GM19372 (cell line): ENCODE measurements around the gene TAPBP.

Experiments used
- ATAC-seq: cut with Tn5 transposase; IDR thresholded peaks from one replicate; pipeline ENCODE4 v1.9.1; 2021; ENCODE audit warnings: mild to moderate bottlenecking, low read depth, moderate library complexity; ENCODE audit not compliant: unreplicated experiment

TAPBP gene

DNA sequence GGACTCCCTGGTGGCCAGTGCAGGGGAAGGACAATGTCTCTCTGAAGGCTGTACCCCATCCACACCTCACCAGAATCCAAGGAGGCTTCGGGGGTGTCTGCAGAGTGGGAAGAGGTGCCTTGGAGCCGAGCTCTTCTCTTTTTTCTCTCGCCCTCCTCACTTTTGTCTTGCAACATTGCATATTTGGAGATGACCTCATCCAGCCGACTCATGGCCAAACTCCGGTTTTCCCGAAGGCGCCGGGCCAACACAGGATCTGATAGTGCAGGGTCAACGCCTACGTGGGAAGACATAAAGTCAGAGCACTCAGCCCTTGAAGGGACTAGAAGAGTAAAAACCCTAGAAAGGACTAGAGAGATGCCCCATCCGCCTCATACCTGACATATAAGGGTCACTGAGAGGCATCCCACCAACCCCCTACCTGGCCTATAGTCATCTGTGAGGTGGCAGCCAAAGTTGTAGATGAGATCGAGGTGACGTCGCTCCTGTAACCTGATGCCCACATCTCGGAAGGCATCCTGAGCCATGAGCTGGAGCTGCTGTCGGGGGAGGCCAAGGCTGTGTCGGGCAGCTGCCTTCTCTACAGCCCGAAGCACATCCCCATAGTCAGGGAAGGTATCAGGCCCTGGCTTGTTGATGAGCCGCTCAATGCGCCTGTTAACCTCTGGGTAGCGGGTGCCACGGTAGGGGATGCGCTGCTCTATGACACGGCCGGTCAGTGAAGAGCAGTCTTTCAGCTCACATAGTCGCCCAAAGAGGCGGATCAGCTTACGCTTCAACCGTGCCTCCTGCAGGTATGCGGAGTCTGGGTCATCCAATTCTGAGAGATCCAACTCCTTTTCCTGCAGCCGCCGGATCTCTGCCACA lies 6.7 kb upstream of the TAPBP start:
- ATAC-seq, result no peak

GRCh38 chr6:33319939-33320314 lies 6.0 kb upstream of the TAPBP start:
- no peak for ATAC-seq

- no peak for ATAC-seq
Measured at GRCh38 chr6:33318426-33319073, 4.7 kb upstream of the TAPBP start.

DNA sequence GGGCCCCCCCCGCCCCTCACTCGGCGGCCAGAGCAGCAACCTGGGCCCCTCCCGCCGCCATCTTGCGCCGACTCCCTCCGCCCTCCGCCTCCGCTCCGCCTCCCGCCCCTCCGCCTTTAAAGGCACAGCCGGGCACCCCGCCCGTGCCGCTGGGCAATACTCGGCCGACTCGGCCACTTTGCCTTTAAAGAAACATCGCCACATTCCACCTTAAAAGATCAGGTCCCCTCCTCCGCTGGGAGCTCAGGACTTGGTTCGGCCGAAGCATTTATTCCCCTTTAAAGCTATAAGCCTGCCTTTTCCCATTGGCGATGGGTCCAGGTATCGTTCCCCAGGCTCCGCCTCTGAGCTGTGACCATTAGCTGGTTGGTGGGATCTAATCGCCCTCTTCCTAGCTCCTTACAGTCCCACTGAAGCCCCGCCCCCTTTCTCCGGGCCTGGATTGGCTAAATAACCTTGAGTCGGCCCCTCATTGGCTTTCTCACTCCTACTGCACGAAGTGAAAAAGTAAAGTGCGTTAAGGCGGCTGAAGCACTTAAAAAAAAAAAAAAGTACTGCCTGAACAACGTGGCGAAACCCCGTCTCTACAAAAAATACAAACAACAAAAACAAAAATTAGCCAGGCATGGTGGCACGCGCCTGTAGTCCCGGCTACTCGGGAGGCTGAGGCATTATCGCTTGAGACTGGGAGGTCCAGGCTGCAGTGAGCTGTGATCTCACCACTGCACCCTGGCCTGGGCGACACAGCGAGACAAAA lies 4.0 kb upstream of the TAPBP start, which contains the start of gene ZBTB22:
Gene ZBTB22, minus strand, starts transcription at position 76 of the 757 bp plus-strand sequence. CDS start 828 bp downstream, outside the sequence.
- ATAC-seq, result peak; percentile 50

DNA sequence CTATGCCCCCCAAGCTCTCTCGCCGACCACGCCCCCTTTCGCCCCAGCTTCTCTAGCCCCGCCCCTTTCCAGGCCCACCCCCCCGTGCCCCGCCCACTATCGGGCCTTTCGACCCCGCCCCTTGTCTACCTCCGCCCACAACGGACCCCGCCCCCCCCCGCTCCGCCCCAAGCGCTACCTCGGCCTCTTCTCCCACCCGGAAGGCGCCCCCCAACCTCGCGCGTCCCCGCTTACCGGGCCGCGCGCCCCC lies 3.5 kb upstream of the TAPBP start:
- no peak for ATAC-seq

DNA sequence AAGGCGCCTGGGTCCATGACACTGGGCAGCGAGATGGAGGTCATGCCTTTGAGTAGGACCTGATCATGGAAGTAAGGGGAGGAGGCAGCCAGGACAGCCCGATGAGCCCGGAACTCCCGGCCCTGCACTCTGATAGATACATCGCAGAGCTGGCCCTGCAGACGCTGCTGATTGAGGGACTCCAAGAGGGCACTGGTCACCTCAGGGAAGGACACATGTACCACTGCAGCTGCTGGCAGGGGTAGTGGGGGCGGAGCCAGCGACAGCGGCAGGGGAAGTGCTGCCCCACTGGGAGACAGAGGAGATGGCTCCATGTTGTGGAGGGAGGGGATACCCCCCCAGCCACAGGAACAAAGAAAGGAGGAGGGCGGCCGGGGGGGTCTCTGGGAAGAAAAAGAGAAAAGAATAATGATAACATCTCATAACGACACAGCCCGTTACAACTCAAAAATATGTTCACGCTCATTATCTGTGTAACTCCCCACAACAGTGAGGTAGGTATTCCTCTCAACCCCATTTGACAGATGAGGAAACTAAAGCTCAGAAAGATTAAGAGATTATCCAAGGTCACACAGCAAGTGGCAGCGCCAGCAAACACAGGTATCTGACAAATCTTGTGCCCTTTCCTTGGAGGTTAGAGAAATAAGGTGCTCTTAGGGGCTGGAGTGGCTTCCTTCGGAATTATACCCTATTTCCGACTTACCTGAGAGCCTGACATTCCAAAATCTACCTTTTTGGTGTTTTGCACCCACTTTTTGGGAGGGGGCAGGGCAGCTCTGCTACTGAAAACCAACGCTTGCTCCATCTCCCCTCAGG lies 2.9 kb upstream of the TAPBP start:
- ATAC-seq, result no peak

DNA sequence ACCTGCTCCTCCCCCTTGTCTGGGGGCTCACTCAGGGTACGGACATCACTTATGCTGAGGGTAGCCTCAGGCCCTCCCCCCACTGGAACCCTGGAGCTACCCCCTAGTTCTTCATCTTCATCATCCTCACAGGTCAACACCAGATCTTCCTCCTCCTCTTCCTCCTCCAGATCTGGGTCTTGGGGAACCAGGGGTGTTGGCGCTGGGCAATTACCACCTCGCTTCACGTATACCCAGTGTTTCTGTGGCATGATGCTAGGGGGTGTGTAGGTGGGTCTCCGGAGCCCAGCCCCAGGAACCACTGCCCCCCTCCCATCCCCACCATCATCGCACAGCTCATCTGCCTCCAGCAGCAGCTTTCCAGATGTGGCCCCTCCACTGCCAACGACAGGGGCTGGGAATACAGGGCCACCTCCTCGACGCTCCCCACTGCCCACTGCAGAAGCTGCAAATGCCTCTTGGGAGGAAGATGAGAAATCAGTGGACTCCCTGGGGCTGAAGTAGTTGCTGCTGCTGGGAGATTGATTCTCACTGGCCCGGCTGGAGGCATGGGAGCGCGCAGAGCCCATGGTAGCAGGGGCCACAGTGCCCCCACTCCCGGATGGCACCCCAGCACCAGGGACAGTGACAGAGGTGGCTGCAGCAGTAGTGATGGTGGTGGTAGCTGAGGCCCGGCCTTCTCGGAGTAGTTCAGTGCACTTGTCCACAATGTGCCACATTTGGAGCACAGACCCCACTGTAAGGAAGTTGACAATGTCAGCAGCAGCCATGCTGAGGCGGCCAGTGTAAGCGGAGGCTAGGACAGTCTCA lies 2.1 kb upstream of the TAPBP start:
- no peak for ATAC-seq

- ATAC-seq, result no peak
Measured at GRCh38 chr6:33314943-33315792, 1.3 kb upstream of the TAPBP start.

DNA sequence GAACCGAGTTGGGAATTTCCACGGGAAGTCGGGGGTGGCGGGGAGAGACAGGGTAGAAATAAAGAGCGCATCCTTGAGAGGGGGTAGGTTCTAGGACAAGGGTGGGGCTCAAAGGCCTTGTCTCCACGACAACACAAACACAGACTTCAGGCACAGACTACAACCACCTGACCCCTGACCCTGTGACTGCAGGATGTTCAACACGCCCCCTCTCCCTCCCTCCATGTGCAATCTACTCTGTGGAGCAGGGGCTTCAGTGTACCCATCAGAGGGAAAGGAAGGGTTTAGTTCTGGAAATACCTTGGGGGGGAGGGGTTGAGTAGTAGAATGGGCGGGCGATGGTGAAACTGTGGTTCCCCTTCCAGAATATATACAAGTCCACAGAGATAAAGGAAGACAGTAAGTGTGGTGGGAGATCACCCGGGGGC lies 651 bp upstream of the TAPBP start:
- ATAC-seq, result no peak

DNA sequence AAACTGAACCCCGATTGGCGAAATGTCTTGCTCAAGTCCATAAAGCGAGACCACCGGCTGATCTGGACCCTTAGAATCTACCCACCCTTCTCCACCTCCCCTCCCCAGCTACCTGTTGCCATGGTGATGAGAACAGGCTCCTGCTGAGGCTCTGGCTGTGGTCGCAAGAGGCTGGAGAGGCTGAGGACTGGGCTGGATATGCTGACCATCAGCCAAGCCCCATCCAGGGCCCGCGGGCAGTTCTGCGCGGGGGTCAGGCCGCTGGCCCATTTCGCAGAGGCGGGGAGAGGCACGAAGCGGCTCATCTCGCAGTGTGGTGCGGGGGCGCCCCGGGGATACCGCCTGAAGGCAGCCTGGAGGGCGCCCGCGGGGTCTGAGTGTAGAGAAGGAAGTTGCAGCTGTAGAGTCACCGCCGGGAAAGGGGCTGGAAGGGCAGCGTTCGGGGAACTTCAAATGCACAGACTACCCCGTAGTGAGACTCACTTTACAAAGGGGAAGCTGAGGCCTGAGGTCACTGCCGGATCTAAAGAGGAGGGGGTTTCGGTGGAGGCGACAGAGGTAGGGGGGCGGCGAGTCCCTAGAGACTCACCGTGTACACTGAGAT lies 671 bp downstream of the TAPBP start:
- peak; percentile 2 for ATAC-seq

GRCh38 chr6:33312361-33313104 lies 1.3 kb downstream of the TAPBP start:
- no peak for ATAC-seq

- no peak for ATAC-seq
Measured at GRCh38 chr6:33306356-33306755, 7.5 kb downstream of the TAPBP start.

GRCh38 chr6:33305052-33305451 lies 8.8 kb downstream of the TAPBP start:
- no peak for ATAC-seq

GRCh38 chr6:33304216-33304615 lies 9.7 kb downstream of the TAPBP start:
- ATAC-seq, result no peak

GRCh38 chr6:33301877-33302276 lies 12.0 kb downstream of the TAPBP start:
- no peak for ATAC-seq

DNA sequence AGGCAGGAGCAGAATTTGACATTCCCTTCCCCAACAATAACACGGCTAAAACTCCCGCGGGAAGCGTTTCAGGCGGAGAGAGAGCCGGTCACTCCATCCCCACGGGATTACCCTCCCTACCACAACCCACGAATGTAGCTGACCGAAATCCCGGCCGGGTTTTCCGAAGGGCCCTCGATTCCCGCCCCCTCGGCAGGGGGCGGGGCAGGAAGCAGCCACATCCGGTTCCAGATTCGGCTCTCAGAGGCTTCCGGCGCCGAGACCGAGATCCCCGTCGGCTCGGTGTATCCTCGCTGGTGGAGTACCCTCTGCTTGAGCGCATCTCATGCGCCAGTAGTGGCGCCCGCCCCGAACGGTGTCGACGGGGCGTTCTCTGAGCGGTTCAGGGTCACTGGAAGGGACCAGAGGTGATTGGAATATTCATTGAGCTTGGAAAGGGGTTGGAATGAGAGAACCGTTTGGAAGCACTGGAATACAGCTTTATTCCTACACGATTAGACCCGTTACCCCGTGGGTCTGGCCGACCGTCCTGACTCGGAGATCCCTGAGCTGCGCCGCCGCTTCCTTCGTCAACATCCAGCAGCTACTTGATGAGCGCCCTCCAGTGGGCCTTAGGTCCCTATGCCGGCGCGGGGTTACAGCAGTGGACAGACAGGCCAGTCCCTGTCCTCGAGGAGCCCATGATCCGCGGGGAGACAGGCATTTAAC lies 14.5 kb downstream of the TAPBP start:
- ATAC-seq, result peak; percentile 78

GRCh38 chr6:33298773-33299236 lies 15.1 kb downstream of the TAPBP start, which contains the start of gene RGL2:
Gene RGL2 (minus strand): TSS chr6:33298942. CDS start chr6:33298610, 332 bp downstream.
- peak; percentile 20 for ATAC-seq
